ENCODE results near the gene KBTBD8.

- TF ChIP-seq CTCF (IDR thresholded peaks at IDR 0.05) (no peak), POLR2AphosphoS5 (IDR thresholded peaks at IDR 0.05) (no peak), EP300 (IDR thresholded peaks at IDR 0.05) (no peak)
Observed at GRCh38 chr3:66996696-66997095, 1.4 kb upstream of the KBTBD8 start.
